Stimulated activated CD8-positive, alpha-beta memory T cell treated with anti-CD3 and anti-CD28 coated beads, Interleukin-12 subunit alpha, Interleukin-12 subunit beta, amount 100 ng/mL, for 1 hour (primary cell): Measurements from ENCODE around the gene PTPRO.
A peak's percentile ranks its signal among the peaks of the same experiment; 100 is the strongest.

Source experiments
- DNase-seq: peaks from one replicate; pipeline ENCODE4 v3.0.0-alpha.2; 2020; ENCODE audit warnings: low read depth

PTPRO gene

GRCh38 chr12:15527201-15528080, 205.1 kb downstream of the PTPRO start:
- DNase-seq, result no peak

DNA sequence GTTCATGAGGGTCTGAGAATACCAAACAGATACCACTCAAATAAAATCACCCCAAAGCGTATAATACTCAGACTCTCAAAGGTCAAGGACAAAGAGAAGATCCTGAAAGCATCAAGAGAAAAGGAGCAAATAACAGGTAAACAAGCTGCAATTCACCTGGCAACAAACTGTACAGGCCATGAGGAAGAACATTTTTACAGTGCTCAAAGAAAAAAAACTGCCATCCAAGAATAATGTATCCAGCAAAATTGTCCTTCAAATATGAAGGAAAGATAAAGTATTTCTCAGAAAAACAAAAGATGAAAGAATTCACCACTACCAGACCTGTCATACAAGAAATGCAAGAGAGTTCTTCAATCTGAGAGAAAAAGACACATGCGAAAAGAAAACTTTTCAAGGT, 206.4 kb downstream of the PTPRO start:
- DNase-seq, result no peak

- DNase-seq, result no peak
These were observed 208.1 kb downstream of the PTPRO start for GRCh38 chr12:15530361-15530760.

DNA sequence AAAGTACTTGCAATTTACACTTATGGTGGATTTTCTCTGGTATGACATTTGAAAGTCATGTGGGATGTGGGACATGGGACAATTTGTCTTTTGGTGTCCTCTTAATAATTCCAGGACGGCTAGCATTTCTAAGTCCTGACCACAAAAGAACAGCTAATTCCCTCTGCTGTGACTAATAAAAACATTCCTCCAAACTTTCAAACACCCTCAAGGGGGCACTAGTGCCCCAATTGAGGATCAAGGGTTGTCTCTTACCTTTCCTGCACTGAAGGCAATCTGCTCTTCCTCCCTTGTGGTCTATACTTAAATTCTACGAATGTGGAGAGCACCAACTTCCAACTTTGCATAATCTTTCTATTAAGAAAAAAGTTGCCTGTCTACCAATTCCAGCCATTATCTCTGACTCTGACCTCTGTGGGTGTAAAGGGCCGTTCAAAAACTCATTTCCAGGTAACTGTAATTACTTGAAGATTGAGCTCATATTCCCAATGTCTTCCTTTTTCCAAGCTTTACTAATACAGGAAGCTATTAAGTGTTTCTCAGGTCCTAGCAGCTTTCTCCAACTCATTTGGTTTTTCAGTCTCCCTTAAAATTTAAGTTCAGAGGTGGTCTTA, 210.2 kb downstream of the PTPRO start:
- peak; percentile 6 for DNase-seq

- no peak for DNase-seq
These were observed 212.0 kb downstream of the PTPRO start for GRCh38 chr12:15534322-15534721.

GRCh38 chr12:15534874-15535273, 212.6 kb downstream of the PTPRO start:
- no peak for DNase-seq

DNA sequence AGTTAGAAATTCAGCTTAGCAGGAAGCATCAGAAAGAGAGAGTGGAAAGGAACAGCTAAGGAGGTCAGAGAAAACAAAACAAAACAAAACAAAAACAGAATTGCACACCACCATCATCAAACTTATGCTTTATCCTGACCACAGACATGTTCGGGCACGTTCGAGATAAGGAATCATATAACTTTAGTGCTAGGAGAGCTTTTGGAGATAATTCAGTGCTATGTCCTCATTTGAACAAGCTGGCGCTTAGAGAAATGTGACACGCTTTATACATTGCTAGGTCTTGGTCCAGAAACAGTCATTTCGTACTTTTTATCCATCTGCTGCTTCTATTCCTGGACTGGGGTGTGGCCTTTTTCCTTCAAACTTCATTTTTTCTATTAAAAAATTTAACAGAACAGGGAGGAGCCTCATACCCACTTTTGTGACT, 213.1 kb downstream of the PTPRO start:
- DNase-seq, result no peak

- no peak for DNase-seq
These were observed 214.1 kb downstream of the PTPRO start for GRCh38 chr12:15536446-15536845.

- DNase-seq, result no peak
These were observed 216.6 kb downstream of the PTPRO start for GRCh38 chr12:15538881-15539280.

GRCh38 chr12:15540005-15540404, 217.7 kb downstream of the PTPRO start:
- DNase-seq, result no peak

- no peak for DNase-seq
These were observed 218.2 kb downstream of the PTPRO start for GRCh38 chr12:15540469-15540872.

DNA sequence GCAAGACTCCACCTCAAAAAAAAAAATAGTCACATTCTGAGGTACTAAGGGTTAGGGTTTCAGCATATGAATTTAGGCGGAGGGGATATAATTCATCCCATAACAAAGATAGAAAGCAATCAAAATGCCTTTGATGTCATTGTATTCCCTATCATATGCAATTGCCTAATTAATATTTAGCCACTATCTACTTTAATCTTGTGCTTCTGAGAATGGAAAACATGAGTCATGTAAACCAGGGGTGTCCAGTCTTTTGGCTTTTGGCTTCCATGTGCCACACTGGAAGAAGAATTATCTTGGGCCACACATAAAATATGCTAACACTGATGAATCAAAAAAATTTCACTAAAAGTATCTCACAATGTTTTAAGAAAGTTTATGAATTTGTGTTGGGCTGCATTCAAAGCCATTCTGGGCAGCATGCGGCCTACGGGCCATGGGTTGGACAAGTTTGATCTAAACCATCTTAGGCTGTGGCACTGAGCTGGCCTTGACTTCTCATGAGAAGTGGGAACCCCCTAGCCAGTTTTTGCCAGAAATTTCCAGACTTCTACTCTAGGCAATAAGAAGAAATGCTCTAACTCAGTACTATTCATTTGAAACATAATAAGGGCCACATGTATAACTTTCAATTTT, 219.8 kb downstream of the PTPRO start:
- no peak for DNase-seq

DNA sequence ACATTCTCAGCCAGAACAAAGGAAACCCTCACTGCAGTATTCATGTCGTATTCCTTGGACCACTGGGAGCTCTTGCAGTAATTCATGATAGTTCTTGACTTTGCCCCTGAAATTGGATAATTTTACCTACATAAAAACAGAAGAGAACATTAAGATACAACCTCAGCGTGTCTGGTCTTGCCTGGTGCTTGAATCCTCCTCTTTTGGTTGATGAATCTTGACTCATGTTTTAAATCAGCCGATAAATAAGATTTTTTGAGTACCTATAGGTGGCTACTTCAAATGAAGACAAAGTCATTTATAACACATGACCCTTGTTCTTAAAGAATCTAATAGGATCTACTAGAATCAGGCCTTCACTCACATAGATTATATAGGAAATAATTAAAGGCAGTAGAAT, 221.0 kb downstream of the PTPRO start:
- no peak for DNase-seq

DNA sequence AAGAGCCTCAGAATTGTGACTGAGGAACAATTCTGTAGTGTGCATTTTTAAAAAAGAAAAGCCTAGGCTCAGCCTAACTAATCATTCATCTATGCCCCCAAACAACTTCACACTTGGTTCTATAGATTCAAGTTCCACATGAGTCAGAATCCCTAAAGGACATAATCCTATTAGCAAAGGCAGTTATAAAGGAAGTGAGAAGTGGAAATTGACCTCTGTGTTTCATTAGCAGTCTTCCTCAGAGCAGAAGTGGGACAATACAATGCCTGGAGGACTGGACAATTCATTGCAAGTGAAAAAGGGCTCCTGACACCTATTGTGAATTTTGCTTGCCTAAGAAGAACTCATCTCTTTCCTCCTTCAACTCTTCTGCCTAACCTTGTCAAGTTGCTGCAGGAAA, 222.3 kb downstream of the PTPRO start:
- DNase-seq, result no peak

- DNase-seq, result no peak
These were observed 223.0 kb downstream of the PTPRO start for GRCh38 chr12:15545334-15545733.

DNA sequence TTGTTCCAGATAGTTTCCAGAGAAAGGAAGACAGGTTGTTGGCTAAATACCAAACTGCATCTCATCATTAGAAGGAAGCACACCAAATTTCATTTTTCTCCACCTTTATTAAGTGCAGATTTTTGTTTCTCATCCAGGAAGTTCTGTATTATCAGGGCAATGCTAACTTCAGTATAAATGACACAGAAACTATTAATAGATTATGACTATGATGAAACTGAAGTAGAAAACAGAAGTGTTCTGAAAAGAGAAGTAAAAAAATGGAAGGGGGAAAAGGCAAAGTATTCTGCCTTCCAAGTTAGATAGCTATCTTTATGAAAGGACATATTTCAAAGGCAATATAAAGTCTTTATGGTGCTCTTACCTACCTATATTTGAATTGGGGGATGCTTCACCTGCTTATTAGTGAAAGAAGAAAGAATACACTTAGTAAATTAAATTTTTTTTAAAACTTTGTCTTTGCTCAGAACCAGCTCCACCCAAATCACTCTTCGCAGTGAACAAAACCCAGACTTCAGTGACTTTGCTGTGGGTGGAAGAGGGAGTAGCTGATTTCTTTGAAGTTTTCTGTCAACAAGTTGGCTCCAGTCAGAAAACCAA, 223.9 kb downstream of the PTPRO start:
- no peak for DNase-seq

GRCh38 chr12:15547063-15547462, 224.8 kb downstream of the PTPRO start:
- DNase-seq, result no peak

GRCh38 chr12:15547691-15548090, 225.4 kb downstream of the PTPRO start:
- no peak for DNase-seq

- DNase-seq, result no peak
These were observed 228.5 kb downstream of the PTPRO start for GRCh38 chr12:15550793-15551192.

DNA sequence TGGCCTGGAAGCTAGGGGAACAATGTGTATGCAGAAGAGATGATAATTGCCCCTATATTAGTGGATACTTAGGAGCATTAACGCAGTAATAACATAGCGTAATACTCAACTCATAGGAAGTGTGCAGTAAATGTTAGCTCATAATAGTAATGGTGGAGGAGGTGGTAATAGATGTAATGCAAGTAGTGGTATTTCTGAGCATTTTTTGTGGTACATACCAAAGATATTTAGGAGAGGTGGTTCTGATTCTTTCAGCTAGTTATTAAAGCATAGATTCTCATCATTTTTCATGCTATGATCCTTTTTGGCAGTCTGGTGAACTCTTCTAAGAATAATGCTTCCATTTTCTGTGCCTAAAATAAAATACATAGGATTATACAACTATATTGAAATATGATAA, 233.1 kb downstream of the PTPRO start:
- no peak for DNase-seq

GRCh38 chr12:15556411-15557102, 234.2 kb downstream of the PTPRO start:
- no peak for DNase-seq

DNA sequence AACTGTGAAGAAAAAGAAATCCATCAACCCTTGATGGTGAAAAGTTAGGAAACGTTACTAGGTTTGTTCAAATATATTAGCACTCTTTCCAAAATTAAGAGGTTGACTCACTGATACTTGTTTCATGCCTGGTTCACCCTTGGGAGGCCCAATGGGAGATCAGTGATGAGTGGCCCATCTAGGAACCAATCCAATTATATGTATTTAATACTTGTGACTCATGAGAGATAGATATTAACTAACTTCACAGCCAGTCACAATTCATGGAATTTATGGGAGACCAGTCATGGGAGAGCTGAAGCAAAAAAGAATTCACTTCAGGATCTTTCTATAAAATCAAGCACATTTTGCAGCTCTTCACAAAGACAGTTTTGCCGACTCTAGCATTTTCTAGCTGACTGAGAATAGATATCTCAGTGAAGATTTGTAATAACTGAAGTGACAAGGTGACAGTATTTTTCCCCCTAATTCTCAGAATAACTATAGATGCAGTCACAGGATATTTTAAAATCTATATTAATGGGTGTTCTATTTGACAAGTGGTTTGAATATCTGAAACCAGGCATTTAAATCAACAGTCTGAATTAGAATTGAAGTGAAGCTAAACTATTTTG, 236.7 kb downstream of the PTPRO start:
- no peak for DNase-seq
